HG03439 (cell line): ENCODE data around the gene JPT2.
"Not testable (repeated sequence)": the region's sequence is repeated elsewhere in the genome, so short reads cannot be mapped to it uniquely, and the experiment has no call there.

Experiments
- ATAC-seq: cut with Tn5 transposase; IDR thresholded peaks from one replicate; pipeline ENCODE4 v1.9.1; 2021; ENCODE audit warnings: mild to moderate bottlenecking, moderate library complexity; ENCODE audit not compliant: unreplicated experiment

JPT2 gene

DNA sequence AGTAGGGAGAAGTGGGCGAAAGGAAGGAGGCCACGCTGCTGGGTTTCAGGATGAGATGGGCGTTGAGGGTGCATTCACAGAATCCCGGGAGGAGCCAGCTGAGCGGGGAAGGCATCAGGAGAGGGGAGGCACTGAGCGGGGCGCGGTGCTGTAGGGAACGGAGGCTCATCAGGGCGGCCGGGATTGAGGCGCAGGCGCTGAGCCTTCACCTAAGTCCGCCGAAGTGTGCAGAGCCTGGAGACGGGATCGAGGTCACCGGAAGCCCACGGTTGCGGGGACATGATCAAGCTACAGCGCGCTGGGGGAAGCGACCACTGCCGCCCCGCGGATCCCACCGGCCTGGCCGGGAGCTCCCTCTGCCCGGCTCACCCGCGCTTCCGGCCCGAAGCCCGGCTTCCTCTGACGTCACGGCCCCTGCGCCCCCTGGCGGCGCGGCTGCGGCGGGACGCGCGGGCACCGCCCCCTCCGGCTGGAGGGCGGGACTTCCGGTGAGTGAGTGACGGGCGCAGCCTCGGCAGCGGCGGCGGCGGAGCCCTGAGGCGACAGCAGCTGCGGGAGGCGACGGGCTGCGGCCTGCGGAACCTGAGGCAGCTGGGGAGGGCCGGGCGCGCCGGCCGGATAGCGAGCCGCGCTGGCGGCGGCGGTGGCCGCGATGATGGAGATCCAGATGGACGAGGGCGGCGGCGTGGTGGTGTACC lies 27.8 kb downstream of the JPT2 start, which contains the start of gene MAPK8IP3:
Gene MAPK8IP3, plus strand, starts transcription at position 508 of the 698 bp plus-strand sequence. Its CDS starts 145 bp downstream, at position 653.
- ATAC-seq = peak; percentile 84

DNA sequence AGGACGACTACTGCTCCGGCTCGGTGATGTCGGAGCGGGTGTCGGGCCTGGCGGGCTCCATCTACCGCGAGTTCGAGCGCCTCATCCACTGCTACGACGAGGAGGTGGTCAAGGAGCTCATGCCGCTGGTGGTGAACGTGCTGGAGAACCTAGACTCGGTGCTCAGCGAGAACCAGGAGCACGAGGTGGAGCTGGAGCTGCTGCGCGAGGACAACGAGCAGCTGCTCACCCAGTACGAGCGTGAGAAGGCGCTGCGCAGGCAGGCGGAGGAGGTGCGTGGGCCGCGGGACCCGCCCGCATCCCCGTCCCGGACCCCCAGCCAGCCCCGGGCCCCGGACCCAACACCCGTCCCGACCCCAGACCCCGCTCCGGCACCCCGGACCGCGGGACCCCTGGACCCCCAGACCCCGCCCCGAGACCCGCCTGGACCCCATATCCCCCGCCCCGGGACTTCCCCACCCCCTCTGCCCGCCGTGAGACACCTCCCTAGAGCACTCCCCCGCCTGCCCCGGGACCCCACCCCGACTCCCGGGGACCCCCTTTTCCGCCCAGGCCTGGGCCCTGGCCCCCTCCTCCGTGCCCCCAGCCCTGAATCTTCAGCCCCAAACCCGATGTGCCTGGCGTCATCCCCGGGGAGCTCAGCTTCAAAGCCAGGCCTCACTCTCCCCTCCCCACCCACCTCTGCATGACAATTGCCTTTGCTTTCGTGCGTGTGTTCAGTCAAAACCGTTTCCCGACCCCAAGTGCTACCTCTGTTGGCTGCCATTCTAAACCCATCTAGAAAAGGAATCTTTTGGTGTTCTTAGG lies 28.5 kb downstream of the JPT2 start:
- ATAC-seq = peak; percentile 34

DNA sequence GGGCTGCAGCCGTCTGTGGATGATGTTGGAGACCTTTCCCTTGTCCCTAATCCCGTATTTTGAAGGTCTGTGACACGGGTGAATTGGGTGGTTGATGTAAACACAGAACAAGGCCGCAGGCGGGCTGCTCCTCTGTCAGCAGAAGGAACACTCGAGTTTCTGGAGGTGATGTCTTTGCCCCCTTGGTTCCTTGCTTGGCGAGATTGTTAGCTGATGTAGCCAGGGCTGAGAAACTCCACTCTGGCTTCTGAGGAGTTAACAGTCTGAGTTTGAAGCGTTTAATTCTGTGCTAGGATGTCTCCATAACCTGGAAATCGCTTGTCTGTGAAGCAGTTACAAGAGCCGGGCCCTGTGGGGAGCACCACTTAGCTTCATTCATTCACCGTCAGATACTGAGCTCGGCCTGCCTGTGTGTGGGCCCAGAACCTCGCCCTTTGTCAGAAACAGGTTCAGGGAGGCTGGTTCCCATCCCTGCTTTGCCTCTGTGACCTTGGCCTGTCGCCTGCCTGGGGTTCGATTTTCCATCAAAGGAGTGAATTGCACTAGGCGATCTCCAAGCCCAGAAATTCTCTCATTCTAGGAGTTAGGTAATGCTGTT lies 29.2 kb downstream of the JPT2 start:
- ATAC-seq = no peak

DNA sequence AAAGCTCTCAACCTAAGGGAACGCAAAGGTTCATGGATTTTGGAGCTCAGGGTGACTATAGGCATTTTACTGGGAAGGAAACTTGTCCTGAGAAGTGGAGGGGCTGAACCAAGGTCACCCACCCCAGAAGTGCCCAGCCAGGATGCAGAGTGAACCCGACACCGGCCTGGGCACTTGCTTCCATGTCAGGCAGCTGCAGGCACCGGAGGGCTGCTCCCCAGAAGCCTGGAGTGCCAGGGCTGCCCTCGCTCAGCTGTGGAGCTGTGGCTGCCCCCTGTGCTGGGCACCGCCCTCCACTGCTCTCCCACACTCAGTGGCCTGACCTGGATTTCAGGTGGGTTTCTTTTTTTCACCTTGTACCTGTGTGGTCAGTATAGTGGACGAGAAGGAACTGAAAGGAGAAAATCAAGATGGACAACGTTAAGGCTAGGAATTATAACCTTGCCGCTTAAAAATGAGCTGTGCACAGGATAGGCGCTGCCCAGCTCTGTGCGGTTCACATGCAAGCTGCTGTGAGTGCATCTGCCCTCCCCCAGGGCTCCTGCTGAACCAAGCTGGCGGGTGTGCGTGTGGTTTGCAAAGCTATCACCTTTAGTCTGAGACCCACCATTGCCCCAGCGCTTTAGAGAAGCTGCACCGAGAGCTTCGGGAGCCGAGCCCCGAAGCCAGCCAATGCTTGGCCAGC lies 30.1 kb downstream of the JPT2 start:
- ATAC-seq = no peak

GRCh38 chr16:1708768-1709180 lies 30.7 kb downstream of the JPT2 start:
- ATAC-seq = no peak

- no peak for ATAC-seq
Measured at GRCh38 chr16:1709356-1709755, 31.3 kb downstream of the JPT2 start.

GRCh38 chr16:1710811-1711507 lies 32.9 kb downstream of the JPT2 start:
- no peak for ATAC-seq

GRCh38 chr16:1712791-1713261 lies 34.7 kb downstream of the JPT2 start:
- ATAC-seq = no peak

GRCh38 chr16:1713331-1713730 lies 35.3 kb downstream of the JPT2 start:
- no peak for ATAC-seq

- ATAC-seq = no peak
Measured at GRCh38 chr16:1713933-1714332, 35.9 kb downstream of the JPT2 start.

GRCh38 chr16:1715220-1715619 lies 37.1 kb downstream of the JPT2 start:
- no peak for ATAC-seq

- not testable (repeated sequence) for ATAC-seq
Measured at GRCh38 chr16:1718236-1718635, 40.2 kb downstream of the JPT2 start.

DNA sequence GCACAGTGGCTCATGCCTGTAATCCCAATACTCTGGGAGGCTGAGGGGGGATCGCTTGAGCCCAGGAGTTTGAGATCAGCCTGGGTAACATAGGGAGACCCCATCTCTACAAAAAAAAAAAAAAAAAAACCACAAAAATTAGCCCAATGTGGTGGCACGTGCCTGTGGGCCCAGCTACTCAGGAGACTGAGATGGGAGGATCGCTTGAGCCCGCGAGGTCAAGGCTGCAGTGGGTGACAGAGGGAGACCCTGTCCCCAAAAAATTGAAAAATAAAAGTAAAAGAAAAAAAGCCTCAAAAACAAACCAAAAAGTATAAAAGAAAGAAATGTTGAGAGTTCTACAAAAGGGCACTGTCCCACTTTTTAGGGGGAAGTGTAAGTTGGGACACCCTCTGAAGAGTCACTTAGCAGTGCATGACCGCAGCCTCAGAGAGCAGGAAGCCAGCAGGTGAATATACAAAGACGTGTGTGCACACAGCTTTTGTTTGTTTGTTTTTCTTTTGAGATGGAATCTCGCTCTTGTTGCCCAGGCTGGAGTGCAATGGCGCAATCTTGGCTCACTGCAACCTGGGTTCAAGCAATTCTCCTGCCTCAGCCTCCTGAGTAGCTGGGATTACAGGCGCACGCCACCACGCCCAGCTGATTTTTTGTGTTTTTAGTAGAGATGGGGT lies 41.6 kb downstream of the JPT2 start:
- not testable (repeated sequence) for ATAC-seq

GRCh38 chr16:1721372-1721771 lies 43.3 kb downstream of the JPT2 start:
- no peak for ATAC-seq

DNA sequence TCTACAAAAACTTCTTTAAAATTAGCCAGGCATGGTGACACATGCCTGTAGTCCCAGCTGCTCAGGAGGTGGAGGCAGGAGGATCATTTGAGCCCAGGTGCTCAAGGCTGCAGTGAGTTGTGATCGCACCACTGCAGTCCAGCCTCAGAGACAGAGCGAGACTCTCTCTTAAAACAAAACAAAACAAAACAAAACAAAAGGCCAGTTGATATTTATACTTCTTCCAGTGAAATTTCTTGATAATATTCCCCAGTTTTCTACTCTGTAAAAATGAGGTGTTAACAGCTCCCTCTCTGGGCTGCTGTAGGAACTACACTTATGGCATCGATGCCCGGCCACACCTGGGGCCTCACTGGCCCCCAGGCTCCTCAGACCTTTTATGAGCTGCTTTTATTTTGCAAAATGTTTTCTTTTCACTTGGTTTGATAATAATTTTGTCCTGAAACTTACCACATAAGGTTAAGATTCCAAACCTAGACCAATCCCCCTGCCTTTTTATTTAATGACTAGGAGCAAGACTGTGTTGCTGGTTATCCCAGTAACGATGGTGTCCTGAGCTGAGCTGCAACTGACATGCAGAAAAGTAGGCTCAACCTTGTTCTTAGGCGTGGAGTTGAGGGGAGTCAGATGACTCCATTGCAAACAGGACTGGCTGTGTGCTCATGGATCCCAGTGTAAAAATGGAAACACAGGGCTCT lies 45.5 kb downstream of the JPT2 start:
- no peak for ATAC-seq

DNA sequence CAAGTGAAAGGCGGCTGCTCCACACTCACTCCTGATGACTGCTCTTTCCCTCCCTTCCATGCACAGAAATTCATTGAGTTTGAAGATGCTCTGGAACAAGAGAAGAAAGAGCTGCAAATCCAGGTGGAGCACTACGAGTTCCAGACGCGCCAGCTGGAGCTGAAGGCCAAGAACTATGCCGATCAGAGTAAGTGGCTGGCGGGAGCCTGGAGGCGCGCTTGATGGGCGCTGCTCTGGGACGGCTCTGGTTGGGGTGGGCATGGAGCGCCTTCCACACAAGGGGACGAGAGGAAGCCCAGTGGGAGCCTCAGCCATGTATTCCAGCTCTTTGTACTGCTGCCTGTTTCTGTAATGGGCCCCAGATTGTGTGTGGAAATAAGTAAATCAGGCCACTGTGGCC lies 46.4 kb downstream of the JPT2 start:
- no peak for ATAC-seq

DNA sequence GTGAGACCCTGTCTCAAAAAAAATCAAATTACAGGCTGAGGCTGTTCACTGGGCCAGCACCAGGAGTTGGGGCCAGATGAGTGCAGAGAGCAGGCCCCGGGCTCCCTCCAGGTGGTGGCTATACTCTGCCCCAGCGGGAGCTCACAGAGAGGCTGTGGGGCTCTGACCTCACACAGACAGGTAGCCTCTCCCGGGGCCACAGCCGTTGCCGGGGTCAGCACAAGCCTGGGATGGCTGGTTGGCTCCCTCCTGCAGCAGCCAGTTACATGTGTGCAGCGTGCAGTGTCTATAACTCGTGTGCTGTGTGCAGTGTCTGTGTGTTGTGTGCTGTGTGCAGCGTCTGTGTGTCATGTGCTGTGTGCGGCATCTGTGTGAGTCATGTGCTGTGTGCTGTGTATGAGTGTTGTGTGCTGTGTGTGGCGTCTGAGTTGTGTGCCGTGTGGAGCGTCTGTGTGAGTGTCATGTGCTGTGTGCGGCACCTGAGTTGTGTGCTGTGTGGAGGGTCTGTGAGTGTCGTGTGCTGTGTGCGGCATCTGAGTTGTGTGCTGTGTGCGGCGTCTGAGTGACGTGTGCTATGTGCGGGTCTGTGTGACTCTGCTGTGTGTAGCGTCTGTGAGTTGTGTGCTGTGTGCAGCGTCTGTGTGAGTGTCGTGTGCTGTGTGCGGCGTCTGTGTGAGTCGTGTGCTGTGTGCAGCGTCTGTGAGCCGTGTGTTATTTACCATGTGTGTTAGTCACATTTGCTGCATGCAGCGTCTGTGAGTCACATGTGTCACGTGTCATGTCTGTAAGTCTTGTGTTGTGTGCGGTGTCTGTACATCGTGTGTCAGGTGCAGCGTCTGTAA lies 48.8 kb downstream of the JPT2 start:
- ATAC-seq = no peak
